Breast epithelium (tissue), 3 donors: Measurements from ENCODE around the gene RXRB.

Experiments
- CTCF ChIP-seq, 3 donors: fragments of 450-650 bp; IDR thresholded peaks; one replicate each; pipeline ENCODE4 v1.5.1; 2016 to 2017; ENCODE audit warnings: antibody characterized with exemption in 3 of 3, mild to moderate bottlenecking in 3 of 3, moderate library complexity in 3 of 3
- POLR2A ChIP-seq: fragments of 450-650 bp; IDR thresholded peaks from one replicate; pipeline ENCODE4 v1.6.1; 2016; ENCODE audit warnings: antibody characterized with exemption, mild to moderate bottlenecking, moderate library complexity
- POLR2AphosphoS5 ChIP-seq, 3 donors: sonication (generic); formaldehyde crosslinking; IDR thresholded peaks; one replicate each; pipeline ENCODE4 v1.6.1; 2017; ENCODE audit warnings: antibody characterized with exemption in 3 of 3

- peak; percentile 48 for TF ChIP-seq POLR2A
- no peak for TF ChIP-seq CTCF (IDR thresholded peaks at IDR 0.05)
- TF ChIP-seq POLR2AphosphoS5 (IDR thresholded peaks at IDR 0.05), result peak; percentile 61 to 86 (median 79)
These were observed at the start of gene RXRB, which contains the start of gene SLC39A7 for GRCh38 chr6:33200219-33201146.
